Activated T-cell treated with anti-CD3 and anti-CD28 coated beads for 4 hours (primary cell): Measurements from ENCODE around the gene LIPA.
"Not testable (repeated sequence)": the region's sequence is repeated elsewhere in the genome, so short reads cannot be mapped to it uniquely, and the experiment has no call there.

Experiments
- DNase-seq: peaks from one replicate; pipeline ENCODE4 v3.0.0-alpha.2; 2020

Gene LIPA

GRCh38 chr10:89207181-89207800 lies 44.3 kb downstream of the LIPA start, which contains the start of gene CH25H:
TSS of gene CH25H (minus strand) at chr10:89207317. CDS start at chr10:89207292, 25 bp downstream.
- peak; percentile 36 for DNase-seq

GRCh38 chr10:89206402-89207180 lies 45.0 kb downstream of the LIPA start:
- no peak for DNase-seq

GRCh38 chr10:89204621-89205185 lies 46.9 kb downstream of the LIPA start:
- no peak for DNase-seq

GRCh38 chr10:89203237-89203636 lies 48.3 kb downstream of the LIPA start:
- no peak for DNase-seq

GRCh38 chr10:89202033-89202425 lies 49.5 kb downstream of the LIPA start:
- no peak for DNase-seq

GRCh38 chr10:89201345-89202032 lies 50.1 kb downstream of the LIPA start:
- DNase-seq: no peak

GRCh38 chr10:89197473-89197872 lies 54.1 kb downstream of the LIPA start:
- no peak for DNase-seq

GRCh38 chr10:89191301-89191700 lies 60.3 kb downstream of the LIPA start:
- not testable (repeated sequence) for DNase-seq

- DNase-seq: no peak
Observed at GRCh38 chr10:89189211-89189734, 62.3 kb downstream of the LIPA start.

- DNase-seq: no peak
Observed at GRCh38 chr10:89185658-89186057, 65.9 kb downstream of the LIPA start.

- DNase-seq: no peak
Observed at GRCh38 chr10:89184638-89185037, 66.9 kb downstream of the LIPA start.

- no peak for DNase-seq
Observed at GRCh38 chr10:89183571-89183970, 68.0 kb downstream of the LIPA start.

- DNase-seq: no peak
Observed at GRCh38 chr10:89182894-89183293, 68.7 kb downstream of the LIPA start.

GRCh38 chr10:89175816-89176215 lies 75.8 kb downstream of the LIPA start:
- no peak for DNase-seq

- DNase-seq: no peak
Observed at GRCh38 chr10:89173075-89173474, 78.5 kb downstream of the LIPA start.

GRCh38 chr10:89171996-89172395 lies 79.6 kb downstream of the LIPA start:
- no peak for DNase-seq

GRCh38 chr10:89171263-89171872 lies 80.2 kb downstream of the LIPA start:
- no peak for DNase-seq

GRCh38 chr10:89168354-89168900 lies 83.1 kb downstream of the LIPA start:
- not testable (repeated sequence) for DNase-seq

- no peak for DNase-seq
Observed at GRCh38 chr10:89167915-89168314, 83.7 kb downstream of the LIPA start.

- DNase-seq: no peak
Observed at GRCh38 chr10:89165923-89166322, 85.7 kb downstream of the LIPA start.

GRCh38 chr10:89164920-89165319 lies 86.7 kb downstream of the LIPA start:
- no peak for DNase-seq

- DNase-seq: no peak
Observed at GRCh38 chr10:89164080-89164479, 87.5 kb downstream of the LIPA start.
